HTERT RPE-1 (cell line): Measurements from ENCODE around the gene UNCX.

Source experiments
- in situ Hi-C: fragments of 300-500 bp; cut with MboI; formaldehyde crosslinking; loops from 4 replicates; pipeline ENCODE4 v1.14.3; 2020; ENCODE audit warnings: low sequenced_read_pairs

The UNCX gene

GRCh38 chr7:1214516-1214915, 18.2 kb upstream of the UNCX start:
- in situ Hi-C loops: no loop called here

DNA sequence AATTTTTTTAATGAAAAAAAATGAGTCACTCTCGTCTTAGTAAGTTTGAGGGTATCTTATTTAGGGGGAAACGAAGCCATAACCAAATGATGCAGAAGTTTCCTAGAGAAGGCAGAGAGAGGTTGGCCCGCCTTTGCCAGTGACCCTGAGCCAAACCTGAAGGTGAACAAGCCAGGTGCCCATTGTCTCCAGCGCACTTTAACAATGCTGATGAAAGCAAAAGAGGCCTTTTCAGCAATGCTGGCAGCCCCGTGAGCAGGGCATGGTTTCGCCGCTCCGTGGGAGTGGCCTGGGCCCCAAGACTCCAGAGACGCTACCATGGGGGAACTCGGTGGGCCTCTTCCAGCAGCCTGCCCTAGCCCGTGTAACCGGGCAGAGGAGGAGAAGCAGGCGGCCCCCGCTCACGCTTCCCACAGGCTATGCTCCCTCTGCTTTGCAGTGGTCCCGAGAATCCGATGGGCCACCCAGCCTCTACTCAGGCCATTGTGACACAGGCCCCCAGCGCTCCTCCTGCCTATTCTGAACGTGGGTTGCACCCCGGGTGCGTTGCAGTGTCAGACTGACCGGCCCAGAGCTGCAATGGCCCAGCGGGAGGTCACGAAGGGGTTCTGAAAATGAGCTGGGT, 14.0 kb upstream of the UNCX start:
- in situ Hi-C loops: no loop called here

DNA sequence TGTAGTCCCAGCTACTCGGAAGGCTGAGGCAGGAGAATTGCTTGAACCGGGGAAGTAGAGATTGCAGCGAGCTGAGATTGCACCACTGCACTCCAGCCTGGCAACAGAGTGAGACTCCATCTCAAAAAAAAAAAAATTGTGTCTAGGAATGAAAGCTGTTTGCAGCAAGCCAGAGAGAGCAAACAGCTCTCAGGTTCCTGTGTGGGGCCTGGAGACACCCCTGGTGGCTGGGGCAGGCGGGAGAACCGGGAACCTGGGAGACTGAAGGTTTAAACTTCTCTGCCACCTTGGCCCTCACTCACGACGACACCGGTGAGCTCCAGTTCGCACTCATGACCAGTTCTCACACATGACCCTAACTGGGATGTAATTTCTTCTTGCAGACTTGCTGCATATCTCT, 13.2 kb upstream of the UNCX start:
- in situ Hi-C loops: no loop called here

DNA sequence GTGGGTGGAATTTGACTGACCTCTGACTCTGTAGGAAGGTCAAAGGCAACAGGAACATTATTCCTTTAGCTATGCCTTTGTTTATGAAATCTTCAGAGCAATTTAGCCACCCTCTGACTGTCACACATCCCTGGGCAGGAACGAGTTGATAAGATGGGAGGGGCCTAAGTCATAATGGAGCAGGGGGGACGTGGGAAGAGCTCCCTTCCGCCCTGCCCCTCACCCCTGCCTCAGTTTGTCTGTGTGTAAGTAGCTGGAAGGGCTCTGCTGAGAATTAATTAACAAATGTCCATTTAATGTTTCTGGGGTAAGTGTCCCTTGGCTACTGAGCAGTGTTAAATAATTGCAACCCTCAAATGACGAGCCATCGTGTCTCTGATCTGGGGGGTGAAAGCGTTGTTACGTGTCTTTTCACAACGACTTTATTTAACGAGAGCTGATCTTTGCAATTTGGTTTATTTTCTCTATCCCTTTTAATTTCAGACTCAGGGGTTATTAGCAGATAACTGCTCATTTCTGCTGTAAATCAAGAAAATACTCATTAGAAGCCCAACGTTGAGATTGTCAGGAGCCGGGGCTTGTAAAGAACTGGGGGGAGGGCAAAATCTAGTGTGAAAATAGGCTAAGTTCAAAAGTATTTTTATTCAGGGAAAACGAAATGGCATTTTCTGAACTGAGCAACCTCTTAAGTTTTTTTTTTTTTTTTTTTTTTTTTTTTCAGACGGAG, 12.5 kb upstream of the UNCX start:
- in situ Hi-C loops: no loop called here

GRCh38 chr7:1220977-1221745, 11.5 kb upstream of the UNCX start:
- in situ Hi-C loops: no loop called here

DNA sequence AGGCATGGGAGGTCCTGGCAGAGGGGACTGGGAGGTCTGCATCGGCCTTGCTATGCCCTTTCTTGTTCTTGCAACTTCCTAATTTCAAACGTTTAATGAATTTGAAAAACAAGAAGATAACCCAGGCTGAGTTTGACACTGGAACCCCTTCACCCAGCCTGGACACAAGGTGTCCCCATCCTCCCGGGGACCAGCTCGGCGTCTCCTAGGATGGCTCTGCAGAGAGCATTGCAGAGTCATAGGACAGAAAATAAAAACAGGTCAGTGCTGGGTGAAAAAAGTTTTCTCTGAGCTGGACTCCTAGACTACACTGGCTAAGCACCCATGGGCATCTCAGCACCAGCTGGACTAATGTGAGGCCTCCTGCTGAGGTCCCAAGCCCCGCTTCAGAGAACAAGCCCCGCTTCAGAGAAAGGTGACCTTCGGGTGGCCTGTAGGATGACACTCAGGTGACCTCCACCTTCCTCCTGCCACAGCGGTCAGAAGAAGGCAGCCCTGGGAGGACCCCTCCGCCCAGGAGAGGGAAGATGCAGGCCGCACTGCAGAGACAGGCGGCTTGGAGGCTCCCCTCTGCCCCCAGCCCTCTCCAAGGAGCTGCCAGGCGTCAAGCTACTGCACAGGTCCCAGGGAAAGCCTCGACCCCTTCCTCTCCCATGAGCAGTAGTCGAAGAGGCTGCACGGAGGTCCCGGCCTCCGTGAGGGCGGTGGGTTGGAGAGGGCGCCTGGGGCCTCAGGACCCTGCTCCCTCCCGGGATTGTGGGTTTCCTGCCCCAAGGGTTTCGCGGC, 9.3 kb upstream of the UNCX start:
- in situ Hi-C loops: no loop called here

DNA sequence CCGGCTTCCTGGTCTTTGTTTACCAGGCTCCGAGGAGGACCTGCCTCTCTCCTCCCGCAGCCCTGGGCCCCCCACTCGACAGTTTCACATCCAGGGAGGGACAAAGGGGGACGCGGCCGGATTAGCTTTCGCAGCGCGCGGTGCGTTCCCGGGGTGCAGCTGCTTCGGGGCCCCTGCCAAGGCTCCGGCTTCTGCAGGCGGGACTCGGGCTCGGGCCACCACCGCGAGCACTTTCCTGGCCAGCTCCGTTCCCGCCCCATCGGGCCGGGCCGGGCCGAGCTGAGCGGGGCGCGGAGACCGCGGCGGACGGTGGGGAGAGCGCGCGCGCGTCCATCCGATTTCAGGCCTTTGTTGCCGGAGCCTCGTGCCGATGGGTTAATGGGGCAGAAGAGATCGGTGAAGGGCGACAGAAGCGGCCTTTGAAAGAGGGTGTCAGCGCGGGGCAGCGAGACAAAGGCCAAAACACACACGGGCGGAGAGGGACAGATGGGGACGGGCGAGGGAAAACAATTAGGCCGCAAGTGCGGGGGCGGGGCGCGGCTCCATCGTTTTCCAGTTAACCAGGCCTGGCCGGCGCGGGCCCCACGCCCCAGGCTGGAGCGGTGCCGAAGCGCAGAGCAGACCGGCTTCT, 8.5 kb upstream of the UNCX start:
- in situ Hi-C loops: no loop called here

DNA sequence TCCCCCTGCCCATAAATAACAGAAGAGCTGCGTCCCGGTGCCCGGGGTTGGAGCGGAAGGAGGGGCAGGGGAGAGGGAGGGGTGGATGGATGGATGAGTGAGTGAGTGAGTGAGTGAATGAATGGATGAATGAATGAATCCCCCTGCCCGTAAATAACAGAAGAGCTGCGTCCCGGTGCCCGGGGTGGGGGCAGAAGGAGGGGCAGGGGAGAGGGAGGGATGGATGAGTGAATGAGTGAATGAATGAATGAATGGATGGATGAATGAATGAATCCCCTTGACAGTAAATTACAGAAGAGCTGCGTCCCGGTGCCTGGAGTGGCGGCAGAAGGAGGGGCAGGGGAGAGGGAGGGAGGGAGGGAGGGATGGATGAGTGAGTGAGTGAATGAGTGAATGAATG, 7.6 kb upstream of the UNCX start:
- in situ Hi-C loops: no loop called here

DNA sequence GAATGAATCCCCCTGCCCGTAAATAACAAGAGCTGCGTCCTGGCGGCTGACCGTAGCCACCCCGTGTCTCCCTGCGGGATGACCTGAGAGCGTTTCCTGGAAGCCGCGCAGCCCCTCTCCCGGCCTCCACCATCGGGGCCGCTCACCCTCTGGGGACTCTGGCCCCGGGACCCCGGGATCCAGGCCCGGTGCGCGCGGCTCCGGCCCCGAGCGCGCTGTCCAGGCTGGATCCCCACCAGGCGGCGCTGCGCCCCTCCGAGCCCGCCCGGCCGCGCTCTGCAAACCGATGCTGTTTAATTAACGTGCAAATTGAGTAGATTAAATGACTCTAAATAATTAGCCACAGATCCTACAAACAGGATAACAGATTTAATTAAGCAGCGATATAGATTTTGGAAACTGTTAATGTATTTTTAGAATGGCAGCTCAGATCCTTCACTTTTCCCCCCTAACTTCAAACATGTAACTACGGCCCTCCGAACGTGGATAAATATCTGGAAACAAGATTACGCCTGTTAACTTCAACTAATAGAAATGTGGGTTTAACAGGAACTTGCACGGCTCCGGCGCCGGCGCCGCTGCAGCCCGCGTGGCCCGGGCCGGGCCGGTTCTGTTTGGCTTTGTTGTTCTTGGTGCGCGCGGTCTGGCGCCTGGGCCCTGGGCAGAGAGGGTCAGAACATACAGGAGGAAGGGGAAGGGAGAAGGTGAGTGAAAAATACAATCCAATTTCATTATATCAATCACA, 7.1 kb upstream of the UNCX start:
- in situ Hi-C loops: no loop called here

DNA sequence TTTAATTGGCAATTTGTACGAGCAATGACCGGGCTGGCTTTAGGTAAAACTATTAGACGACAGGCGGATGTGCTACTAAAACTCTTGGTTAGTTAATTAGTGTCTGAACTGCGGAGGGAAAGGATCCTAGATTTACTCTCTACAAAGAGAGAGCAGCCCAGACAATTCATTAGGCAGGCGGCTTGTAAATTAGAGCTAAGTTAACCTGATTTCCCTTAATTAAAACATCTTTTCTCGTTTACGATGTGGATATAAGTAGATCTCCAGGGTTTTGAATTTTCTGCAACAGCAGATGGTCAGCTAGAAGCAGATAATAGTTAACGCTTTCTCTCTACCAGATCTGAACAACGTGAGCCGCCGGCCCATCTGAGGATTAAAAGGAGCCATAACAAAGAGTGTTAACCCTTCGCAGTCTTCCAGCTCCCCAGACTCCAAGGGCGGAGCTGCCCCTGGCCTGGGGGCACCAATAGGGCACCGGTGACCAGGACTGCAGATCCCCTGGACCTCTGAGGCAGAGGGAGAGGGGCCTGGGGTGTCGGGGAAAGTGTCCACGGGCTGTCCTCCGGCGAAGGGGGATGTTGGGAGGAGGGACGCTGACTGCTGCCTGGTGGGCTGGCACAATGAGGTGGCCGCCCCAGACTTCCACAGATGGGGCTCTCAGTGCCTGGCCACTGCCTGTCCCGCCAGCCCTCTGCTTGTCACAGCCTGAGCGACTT, 6.3 kb upstream of the UNCX start:
- in situ Hi-C loops: no loop called here

DNA sequence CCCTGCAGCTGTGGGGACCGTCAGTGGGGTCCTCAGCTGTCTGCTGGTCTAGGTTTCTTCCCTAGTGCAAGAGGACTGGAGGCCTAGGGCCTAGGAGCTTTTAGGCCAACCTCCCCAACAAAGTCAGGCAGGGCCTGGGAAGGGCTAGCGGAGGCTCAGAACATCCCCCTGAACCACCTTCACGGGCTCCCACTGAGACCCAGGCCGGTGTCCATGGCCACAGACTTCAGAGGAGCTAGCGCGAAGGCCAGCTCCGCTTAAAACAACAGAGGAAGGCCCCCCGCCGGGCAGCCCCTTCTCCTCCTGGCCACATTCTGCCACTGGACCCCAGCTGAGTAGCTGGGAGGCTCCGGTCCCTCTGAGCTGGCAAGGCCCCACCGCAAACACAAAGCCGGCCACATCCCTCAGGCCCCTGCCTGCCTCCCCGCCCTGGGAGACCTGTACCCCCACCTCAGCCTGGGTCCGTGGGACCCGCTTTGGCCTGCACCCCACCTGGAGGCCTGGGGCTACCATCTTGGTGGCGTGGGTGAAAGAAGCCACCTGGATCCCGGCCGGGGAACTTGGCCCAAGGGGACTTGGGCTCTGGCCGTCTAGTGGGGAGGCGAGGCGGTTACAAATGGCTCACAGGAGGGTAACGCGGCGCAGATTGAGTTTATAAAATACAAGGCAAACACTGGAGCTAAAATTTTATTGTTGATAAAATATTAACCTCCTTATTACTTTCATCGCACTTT, 5.4 kb upstream of the UNCX start:
- in situ Hi-C loops: no loop called here

DNA sequence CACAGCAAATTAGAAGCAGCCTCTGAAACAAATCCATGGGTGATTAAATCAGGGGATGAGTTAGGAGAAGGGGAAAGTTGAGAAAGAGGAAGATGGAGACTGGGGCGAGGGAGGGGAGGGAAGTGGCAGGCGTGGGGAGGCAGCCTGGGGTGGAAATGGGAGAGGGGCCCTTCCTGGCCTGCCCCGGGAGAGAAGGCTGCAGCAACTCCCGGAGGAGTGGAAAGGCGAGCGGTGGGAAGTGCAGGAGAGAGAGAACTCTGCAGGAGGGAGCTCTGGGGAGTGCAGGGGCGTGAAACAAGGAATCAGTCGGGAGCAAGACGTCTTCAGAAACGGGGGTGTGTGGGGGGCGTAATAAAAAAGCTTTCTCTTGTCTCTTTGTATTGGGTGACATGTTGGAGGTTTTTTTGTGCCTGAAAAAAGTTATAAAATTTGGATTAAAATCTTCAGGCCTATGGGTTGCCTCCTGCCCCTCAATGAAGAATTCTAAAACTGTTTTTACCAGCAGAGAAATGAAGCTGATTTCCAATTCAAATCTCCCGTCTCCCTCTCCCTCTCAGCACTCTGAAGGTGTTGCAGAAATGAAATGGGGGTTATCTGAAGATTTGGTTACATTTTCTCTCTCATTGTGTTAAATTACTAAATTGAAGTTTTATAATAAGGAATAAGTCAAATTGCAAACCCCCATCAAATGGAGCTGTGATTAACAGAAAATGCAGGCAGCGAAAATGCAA, 4.7 kb upstream of the UNCX start:
- in situ Hi-C loops: no loop called here

DNA sequence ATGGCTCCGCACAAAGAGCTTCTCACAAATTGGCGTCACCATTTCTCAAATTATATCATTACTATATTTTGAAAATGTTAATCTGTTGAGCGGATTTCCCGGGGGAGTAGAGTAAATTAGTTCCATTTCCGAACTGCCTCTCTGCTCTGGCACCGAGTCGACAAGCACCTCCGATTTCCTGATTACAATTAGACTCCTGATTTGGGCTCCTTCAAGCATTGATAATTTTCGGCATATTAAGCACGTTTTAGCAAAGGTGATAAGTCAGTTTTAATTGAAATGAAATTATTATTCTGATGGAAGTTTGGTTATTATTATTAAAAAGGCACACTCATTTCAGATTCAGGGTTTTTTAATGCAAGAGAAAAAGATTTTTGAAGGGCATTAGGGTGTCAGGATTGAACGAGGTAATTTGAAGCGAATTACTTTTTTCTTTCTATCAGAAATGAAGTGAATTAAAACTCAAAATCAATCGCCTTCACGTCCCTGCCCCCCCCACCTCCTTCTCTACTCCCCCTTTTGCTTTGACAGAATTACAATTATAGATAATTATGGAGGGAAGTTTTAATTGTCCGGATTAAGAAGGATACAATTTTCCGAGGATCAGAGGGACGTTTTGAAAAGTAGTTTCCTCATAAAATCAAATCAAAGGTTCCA, 4.0 kb upstream of the UNCX start:
- in situ Hi-C loops: no loop called here

GRCh38 chr7:1229202-1229947, 3.3 kb upstream of the UNCX start:
- in situ Hi-C loops: no loop called here

GRCh38 chr7:1229956-1230355, 2.7 kb upstream of the UNCX start:
- in situ Hi-C loops: no loop called here

GRCh38 chr7:1230411-1231213, 2.1 kb upstream of the UNCX start:
- in situ Hi-C loops: no loop called here
